ENCODE measurements around the gene CXCR3.
"Not testable (repeated sequence)": the region's sequence is repeated elsewhere in the genome, so short reads cannot be mapped to it uniquely, and the experiment has no call there.

The CXCR3 gene

GRCh38 chrX:71636438-71637252 is 18.3 kb upstream of the CXCR3 start:
- no peak for DNase-seq

- no peak for DNase-seq
Measured at GRCh38 chrX:71634366-71634765, 16.1 kb upstream of the CXCR3 start.

- no peak for DNase-seq
Measured at GRCh38 chrX:71632923-71633657, 14.8 kb upstream of the CXCR3 start.

- no peak for DNase-seq
Measured at GRCh38 chrX:71629467-71629866, 11.2 kb upstream of the CXCR3 start.

GRCh38 chrX:71627588-71628404 is 9.5 kb upstream of the CXCR3 start:
- no peak for DNase-seq

GRCh38 chrX:71626576-71626975 is 8.3 kb upstream of the CXCR3 start:
- no peak for DNase-seq

- no peak for DNase-seq
Measured at GRCh38 chrX:71625471-71625870, 7.2 kb upstream of the CXCR3 start.

GRCh38 chrX:71623714-71624113 is 5.4 kb upstream of the CXCR3 start:
- no peak for DNase-seq

- DNase-seq: no peak
Measured at GRCh38 chrX:71622576-71623450, 4.5 kb upstream of the CXCR3 start.

GRCh38 chrX:71622032-71622575 is 3.8 kb upstream of the CXCR3 start:
- DNase-seq: no peak

GRCh38 chrX:71621603-71622002 is 3.3 kb upstream of the CXCR3 start:
- no peak for DNase-seq

- DNase-seq: no peak
Measured at GRCh38 chrX:71619986-71620385, 1.7 kb upstream of the CXCR3 start.

GRCh38 chrX:71619193-71619592 is 882 bp upstream of the CXCR3 start:
- DNase-seq: no peak

- DNase-seq: no peak
Measured at GRCh38 chrX:71618787-71619186, 476 bp upstream of the CXCR3 start.

GRCh38 chrX:71617742-71618141 is 569 bp downstream of the CXCR3 start:
- DNase-seq: no peak

- DNase-seq: no peak
Measured at GRCh38 chrX:71616672-71617529, 1.4 kb downstream of the CXCR3 start.

- DNase-seq: no peak
Measured at GRCh38 chrX:71615954-71616353, 2.4 kb downstream of the CXCR3 start.

- no peak for DNase-seq
Measured at GRCh38 chrX:71615056-71615455, 3.3 kb downstream of the CXCR3 start.

GRCh38 chrX:71612256-71612655 is 6.1 kb downstream of the CXCR3 start:
- DNase-seq: no peak

- not testable (repeated sequence) for DNase-seq
Measured at GRCh38 chrX:71611736-71612135, 6.6 kb downstream of the CXCR3 start.

- no peak for DNase-seq
Measured at GRCh38 chrX:71609095-71609750, 9.1 kb downstream of the CXCR3 start.
